ENCODE results near the gene C1orf198. TPM values are rescaled to one million over a fixed set of nuclear protein-coding genes. Genes with fewer than 3 reads are reported as not detected.

Gene C1orf198
- total RNA-seq, 1 experiment from 2014 or later = 22.9 TPM

- POLR2A ChIA-PET = no interaction called here
Measured at GRCh38 chr1:230821346-230821745, 47.0 kb downstream of the C1orf198 start.

DNA sequence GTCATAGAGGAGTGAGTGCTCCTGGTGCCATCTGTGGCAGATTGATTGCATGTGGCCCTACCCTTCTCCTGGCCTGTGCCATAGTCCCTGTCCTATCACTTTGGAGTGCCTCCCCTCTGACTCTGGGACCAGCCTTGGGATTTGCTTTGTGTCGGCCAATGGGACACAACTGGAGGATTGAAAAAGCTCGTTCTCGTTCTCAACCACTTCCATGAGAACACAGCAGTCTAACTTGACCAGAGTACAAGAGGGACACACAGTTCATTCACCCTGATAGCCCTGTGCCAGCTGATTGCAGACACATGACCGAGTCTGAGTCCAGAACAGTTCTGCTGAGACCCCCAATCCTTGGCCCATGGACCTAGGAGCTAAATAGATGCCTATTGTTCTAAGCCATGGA lies 47.8 kb downstream of the C1orf198 start:
- Histone ChIP-seq H3K36me3 (ENCODE audit: control insufficient read depth in 1 of 2, insufficient read depth in 2 of 2, low read length in 2 of 2) (no peaks in the 10 kb centered on the region), H3K9ac (ENCODE audit: low read length) (no peak overlapping the region), H2AFZ (ENCODE audit: low read depth, low read length, poor library complexity, severe bottlenecking) (no peak overlapping the region), H3K4me1 (ENCODE audit: control insufficient read depth in 1 of 2, insufficient read depth in 2 of 2, low read length in 2 of 2) (peaks cover 18 to 20% of the 10 kb centered on the region in 2 experiments), H3K27ac (ENCODE audit: low read depth, low read length) (no peak overlapping the region), H3K27me3 (ENCODE audit: insufficient read depth, low read length) (no peaks in the 10 kb centered on the region), H3K9me2 (ENCODE audit: insufficient read depth) (no peaks in the 10 kb centered on the region), H4K20me1 (ENCODE audit: insufficient read depth) (no peaks in the 10 kb centered on the region), H3K9me3 (ENCODE audit: control insufficient read depth in 1 of 2, insufficient read depth in 1 of 2, low read depth in 1 of 2, low read length in 2 of 2) (no peaks in the 10 kb centered on the region), H3K4me3 (replicated peaks in 1 of 2; ENCODE audit: low read depth in 1 of 2, low read length in 2 of 2) (no peak overlapping the region), H3K79me2 (ENCODE audit: insufficient read depth, low read length) (no peaks in the 10 kb centered on the region), H3K4me2 (ENCODE audit: low read length) (no peak overlapping the region)
- ATAC-seq = no peak
- no TSS peak for BruUV-seq (replicated peaks)
- RAD21 ChIA-PET (ENCODE audit: low non-redundant PET in 1 of 2, low total read pairs in 2 of 2, uncharacterized antibody in 2 of 2, unreplicated experiment in 2 of 2) = no interaction called here
- DNase-seq (ENCODE audit: low read depth, low spot score) = no peak
- POLR2A ChIA-PET = no interaction called here
- CTCF ChIA-PET = no interaction called here
- intact Hi-C loops (cut with micrococcal nuclease) = no loop called here
- TF ChIP-seq POLR2AphosphoS5 (IDR thresholded peaks at IDR 0.05; ENCODE audit: low read depth, low read length) (no peak), YY1 (IDR thresholded peaks at IDR 0.05; ENCODE audit: extremely low read depth, insufficient replicate concordance, low read depth, low read length) (no peak), TCF7L2 (IDR thresholded peaks at IDR 0.05; ENCODE audit: borderline replicate concordance, extremely low read depth, insufficient read depth, insufficient read length) (no peak), CTCF (IDR thresholded peaks at IDR 0.05 in 2 of 3, conservative IDR thresholded peaks at IDR 0.05 in 1 of 3; ENCODE audit: borderline replicate concordance in 1 of 3, insufficient read depth in 1 of 3, low read depth in 2 of 3, low read length in 2 of 3) (no peak), ATF3 (IDR thresholded peaks at IDR 0.05) (no peak), EZH2 (IDR thresholded peaks at IDR 0.05) (no peak), ELF1 (IDR thresholded peaks at IDR 0.05; ENCODE audit: borderline replicate concordance, low read depth) (no peak), EZH2phosphoT487 (IDR thresholded peaks at IDR 0.05; ENCODE audit: borderline replicate concordance) (no peak), CEBPB (IDR thresholded peaks at IDR 0.05; ENCODE audit: low read depth) (no peak), FOSL1 (IDR thresholded peaks at IDR 0.05; ENCODE audit: low read depth) (no peak), SRF (IDR thresholded peaks at IDR 0.05; ENCODE audit: low read depth) (no peak), MAX (IDR thresholded peaks at IDR 0.05) (no peak), RAD21 (IDR thresholded peaks at IDR 0.05; ENCODE audit: low read depth) (no peak), SP1 (IDR thresholded peaks at IDR 0.05; ENCODE audit: low read depth) (no peak), ZNF274 (IDR thresholded peaks at IDR 0.05; ENCODE audit: low read depth, low read length) (no peak)

More at GRCh38 chr1:230821346-230821745, 47.0 kb downstream of the C1orf198 start:
- Histone ChIP-seq H3K27me3 (ENCODE audit: insufficient read depth, low read length) (no peaks in the 10 kb centered on the region), H3K4me1 (ENCODE audit: control insufficient read depth in 1 of 2, insufficient read depth in 2 of 2, low read length in 2 of 2) (peaks cover 23 to 24% of the 10 kb centered on the region in 2 experiments), H3K27ac (ENCODE audit: low read depth, low read length) (no peak overlapping the region), H3K9ac (ENCODE audit: low read length) (no peak overlapping the region), H3K79me2 (ENCODE audit: insufficient read depth, low read length) (no peaks in the 10 kb centered on the region), H4K20me1 (ENCODE audit: insufficient read depth) (no peaks in the 10 kb centered on the region), H3K9me3 (ENCODE audit: control insufficient read depth in 1 of 2, insufficient read depth in 1 of 2, low read depth in 1 of 2, low read length in 2 of 2) (no peaks in the 10 kb centered on the region), H3K9me2 (ENCODE audit: insufficient read depth) (no peaks in the 10 kb centered on the region), H3K4me3 (replicated peaks in 1 of 2; ENCODE audit: low read depth in 1 of 2, low read length in 2 of 2) (no peak overlapping the region), H3K36me3 (ENCODE audit: control insufficient read depth in 1 of 2, insufficient read depth in 2 of 2, low read length in 2 of 2) (no peaks in the 10 kb centered on the region), H2AFZ (ENCODE audit: low read depth, low read length, poor library complexity, severe bottlenecking) (no peak overlapping the region), H3K4me2 (ENCODE audit: low read length) (no peak overlapping the region)
- no TSS peak for BruUV-seq (replicated peaks)
- ChIA-PET CTCF (no interaction called here), RAD21 (ENCODE audit: low non-redundant PET in 1 of 2, low total read pairs in 2 of 2, uncharacterized antibody in 2 of 2, unreplicated experiment in 2 of 2) (no interaction called here)
- TF ChIP-seq SP1 (IDR thresholded peaks at IDR 0.05; ENCODE audit: low read depth) = no peak
- no peak for TF ChIP-seq POLR2A (IDR thresholded peaks at IDR 0.05; ENCODE audit: borderline replicate concordance, extremely low read depth, insufficient read depth, insufficient read length)
- TF ChIP-seq EZH2phosphoT487 (IDR thresholded peaks at IDR 0.05; ENCODE audit: borderline replicate concordance) = no peak
- intact Hi-C loops (cut with micrococcal nuclease) = no loop called here
- DNase-seq (ENCODE audit: low read depth, low spot score) (no peak), ATAC-seq (no peak)

Measured in HCT116 (cell line).